Limb (tissue), 2 donors: Measurements from ENCODE around the gene VTI1A.
"Not testable (repeated sequence)": the region's sequence is repeated elsewhere in the genome, so short reads cannot be mapped to it uniquely, and the experiment has no call there.

ENCODE experiments used
- DNase-seq, 2 donors: peaks; one replicate each; pipeline ENCODE4 v3.0.0-alpha.2; 2016; ENCODE audit errors: extremely low spot score in 2 of 2

Gene VTI1A

GRCh38 chr10:112542823-112543222, 95.8 kb downstream of the VTI1A start:
- not testable (repeated sequence) for DNase-seq

GRCh38 chr10:112546474-112546873, 99.5 kb downstream of the VTI1A start:
- no peak for DNase-seq

- no peak for DNase-seq
Measured at GRCh38 chr10:112548535-112549276, 101.7 kb downstream of the VTI1A start.

DNA sequence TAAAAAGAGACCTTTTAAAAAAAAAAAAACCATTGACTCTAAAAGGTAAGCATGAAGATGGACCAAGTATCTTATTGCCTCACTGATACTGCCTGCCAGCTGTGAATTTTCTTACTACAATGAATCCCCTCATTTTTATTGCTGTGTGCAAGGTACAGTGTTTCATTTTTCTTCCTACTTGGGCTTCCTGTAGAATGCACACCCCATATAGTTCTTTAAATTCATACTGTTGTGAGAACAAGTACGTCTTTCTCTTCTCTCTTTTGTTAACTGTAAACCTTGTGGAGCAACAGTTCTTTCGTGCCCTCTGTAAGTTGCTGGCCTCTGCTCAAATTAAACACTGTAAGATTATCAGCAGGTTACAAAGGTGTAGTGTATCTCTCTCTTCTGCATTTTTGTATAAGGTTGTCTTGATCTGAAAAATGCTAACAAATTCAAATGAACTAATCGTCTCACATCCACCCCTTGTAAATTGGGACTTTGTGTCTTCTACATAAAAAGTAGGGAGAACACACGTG, 105.6 kb downstream of the VTI1A start:
- DNase-seq, result no peak

- no peak for DNase-seq
Measured at GRCh38 chr10:112553315-112553714, 106.3 kb downstream of the VTI1A start.

- DNase-seq, result no peak
Measured at GRCh38 chr10:112554263-112554662, 107.2 kb downstream of the VTI1A start.

- DNase-seq, result no peak
Measured at GRCh38 chr10:112557197-112557596, 110.2 kb downstream of the VTI1A start.

DNA sequence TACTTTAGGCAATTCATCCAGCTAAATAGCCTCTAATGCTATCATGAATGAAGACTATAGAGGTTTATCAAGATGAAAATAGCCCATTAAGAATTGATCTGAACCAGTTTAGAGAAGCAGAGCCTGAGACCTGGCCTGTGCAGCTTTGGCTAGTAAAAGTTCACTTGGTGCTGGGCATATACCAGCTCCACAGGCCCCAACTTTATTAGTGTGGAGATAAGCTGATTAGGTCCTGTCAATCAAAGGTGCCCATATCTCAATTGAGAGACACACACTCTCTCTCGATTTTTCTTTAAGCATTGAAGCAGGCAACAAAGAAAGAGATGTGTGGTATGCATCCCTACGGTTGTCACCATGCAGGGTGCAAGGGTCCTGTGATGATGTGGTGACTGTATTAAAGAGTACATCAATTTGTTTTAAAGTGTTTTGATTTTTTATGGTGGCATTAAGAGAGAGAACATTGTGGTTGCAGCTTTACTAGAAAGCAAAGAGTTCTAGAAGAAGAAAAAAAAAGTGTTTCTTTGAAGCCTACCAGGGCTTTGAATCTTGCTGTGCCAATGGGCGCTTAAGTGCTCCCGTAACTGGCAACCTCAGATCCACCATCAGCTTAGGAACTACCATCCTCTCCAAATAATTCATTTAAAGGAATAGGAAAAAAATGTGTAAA, 111.6 kb downstream of the VTI1A start:
- no peak for DNase-seq

DNA sequence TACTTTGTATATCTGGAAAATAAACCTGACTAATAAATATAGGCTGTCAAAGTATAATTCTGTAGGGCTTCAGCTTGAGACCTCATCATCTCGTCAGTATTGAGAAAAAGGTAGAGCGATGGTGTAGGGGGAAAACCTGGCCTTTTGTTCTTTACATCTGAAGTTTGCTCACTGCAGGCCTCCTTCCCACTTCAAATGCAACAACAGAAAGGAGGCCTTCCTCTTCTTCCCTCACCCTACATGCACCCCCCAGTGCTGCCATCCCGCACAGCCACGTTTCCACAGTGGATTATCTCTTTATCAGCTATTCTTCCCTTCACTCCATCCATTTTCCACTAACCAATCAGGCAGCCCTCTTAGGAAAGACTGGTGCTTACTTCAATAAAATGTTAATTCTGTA, 112.3 kb downstream of the VTI1A start:
- DNase-seq, result no peak

GRCh38 chr10:112562122-112562521, 115.1 kb downstream of the VTI1A start:
- DNase-seq, result no peak

DNA sequence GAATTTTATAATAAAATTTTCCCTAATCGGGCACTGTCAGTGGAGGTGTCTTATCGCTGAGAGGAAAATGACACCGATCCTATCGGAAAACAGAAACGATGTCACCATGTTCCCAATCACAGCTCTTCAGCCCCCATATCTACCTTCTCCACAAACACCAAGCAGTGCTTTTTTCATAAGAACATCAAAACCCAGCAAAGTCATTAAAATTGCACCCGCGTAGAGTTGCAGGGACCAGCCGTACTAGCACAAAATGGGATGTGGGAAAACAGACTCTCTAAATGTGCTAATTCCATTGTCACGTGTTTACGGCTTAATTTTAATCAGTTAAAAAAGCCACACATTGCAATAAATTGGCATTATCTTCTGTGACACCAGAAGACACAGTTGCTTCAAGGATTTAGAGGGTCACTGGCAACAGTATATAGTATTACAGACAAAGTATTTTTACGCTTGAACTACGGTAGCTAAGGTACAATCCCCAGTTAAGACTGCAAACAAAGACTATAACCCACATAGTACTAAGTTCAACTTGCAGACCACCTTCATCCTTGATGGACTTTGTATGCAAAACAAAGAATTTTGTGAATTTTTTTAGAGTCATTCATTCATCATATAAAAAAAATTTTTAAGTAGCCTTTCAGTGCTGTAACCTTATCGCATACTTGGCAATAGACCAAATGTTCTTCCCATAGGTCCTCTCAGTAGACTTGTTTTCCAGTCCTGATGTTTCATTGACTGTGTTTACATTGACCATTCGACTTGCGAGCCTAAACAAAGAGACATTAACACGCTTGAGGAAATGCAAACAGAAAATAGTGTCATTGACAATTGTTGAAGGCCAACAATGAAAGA, 116.0 kb downstream of the VTI1A start:
- DNase-seq, result no peak

- no peak for DNase-seq
Measured at GRCh38 chr10:112564337-112564736, 117.3 kb downstream of the VTI1A start.

DNA sequence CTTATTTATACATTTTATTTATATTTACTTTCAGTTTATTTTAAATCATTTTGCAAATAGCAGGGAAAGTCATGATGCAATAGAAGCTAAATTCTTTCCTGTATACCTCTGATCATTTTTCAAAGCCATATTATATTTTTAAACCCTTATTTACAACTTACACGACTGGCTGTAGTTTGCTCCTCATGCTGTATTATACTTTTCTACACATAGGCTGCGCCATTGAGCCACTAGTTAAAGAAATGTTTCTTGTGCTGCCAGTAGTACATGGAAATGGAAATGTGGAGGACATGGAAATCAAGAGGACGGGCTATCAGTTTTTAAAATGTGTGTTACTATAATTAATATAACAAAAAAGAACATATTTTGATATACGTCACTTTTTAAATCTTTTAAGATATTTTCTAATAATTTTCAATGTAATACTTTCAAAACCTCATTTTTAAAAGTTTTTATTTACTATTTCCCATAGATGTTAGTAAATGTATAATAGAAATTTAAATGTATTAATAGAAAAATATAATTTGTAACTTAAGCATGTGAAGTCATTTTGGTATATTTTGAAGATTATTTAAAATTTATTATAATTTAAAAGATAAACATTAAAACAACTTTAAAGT, 118.5 kb downstream of the VTI1A start:
- DNase-seq, result peak; percentile 53 to 79

GRCh38 chr10:112570585-112570984, 123.6 kb downstream of the VTI1A start:
- no peak for DNase-seq

DNA sequence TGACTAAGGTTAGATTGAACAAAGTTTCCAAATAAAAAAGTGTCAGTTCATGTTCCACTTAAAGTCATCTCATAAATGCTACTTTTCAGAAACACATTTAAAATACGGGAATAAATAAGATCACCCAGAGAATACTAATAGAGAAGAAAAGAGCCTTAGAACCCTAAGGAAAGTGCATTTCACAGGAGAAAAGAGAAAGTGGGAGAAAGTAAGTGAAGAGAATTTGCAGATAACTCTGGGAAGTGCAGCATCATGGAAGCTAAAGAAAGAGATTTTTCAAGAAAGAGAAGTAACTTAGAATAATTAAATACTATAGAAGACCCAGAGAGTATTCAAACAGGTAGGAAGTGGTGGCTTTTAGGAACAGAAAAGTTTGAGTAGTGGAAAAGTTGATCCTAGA, 132.6 kb downstream of the VTI1A start:
- DNase-seq, result no peak

DNA sequence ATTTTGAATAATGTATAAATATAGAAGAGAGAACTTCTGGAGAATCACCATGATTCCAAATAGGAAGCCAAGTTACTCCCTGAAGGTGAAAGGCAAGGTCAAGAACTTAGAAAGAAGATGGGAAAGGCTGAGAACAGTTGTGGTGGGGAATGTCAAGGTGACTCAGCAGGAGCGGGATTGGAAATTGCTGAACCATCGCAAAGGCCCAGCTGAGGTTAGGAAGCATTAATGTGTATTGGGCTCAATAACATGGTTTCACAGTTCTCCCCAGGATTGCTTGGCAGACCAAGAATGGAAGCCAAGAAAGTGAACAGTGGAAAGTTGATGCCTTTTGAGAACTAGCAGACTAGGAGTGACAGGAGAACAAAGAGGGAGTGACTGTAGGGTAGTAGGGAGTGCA, 133.3 kb downstream of the VTI1A start:
- no peak for DNase-seq

- DNase-seq, result no peak
Measured at GRCh38 chr10:112581921-112582320, 134.9 kb downstream of the VTI1A start.

DNA sequence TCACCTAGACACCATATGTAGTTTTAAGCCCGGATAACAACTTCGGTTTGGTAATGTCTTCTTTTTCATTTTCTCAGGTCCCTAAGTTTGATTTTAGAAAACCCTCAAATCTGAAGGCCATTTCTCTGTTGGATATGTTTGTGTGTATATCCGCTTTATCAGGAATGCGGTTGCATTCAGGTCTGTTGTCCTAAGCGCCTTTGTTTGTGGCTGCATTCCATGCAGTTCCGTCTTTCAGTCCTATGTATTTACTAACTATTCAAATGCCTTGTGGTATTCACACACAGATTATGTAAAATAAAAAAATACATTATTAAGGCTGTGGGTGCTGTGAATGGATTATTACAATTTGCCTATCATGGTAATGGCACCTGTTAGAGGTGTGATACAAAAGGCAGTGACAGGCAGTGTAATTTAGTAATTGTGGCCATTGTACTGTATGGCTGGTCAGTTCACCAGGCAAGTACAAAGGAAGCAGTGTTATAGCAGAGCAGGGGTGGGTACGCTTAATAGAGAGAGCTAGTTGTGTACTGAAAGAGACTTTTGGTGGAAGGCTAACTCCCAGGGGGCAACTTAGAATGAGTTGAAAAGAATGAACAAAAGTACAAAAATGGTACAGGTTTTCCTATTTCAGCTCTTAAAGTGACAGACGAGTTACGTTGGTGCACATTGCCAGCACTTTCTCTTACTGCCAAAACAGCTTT, 136.4 kb downstream of the VTI1A start:
- DNase-seq, result no peak

- no peak for DNase-seq
Measured at GRCh38 chr10:112584276-112584675, 137.3 kb downstream of the VTI1A start.

DNA sequence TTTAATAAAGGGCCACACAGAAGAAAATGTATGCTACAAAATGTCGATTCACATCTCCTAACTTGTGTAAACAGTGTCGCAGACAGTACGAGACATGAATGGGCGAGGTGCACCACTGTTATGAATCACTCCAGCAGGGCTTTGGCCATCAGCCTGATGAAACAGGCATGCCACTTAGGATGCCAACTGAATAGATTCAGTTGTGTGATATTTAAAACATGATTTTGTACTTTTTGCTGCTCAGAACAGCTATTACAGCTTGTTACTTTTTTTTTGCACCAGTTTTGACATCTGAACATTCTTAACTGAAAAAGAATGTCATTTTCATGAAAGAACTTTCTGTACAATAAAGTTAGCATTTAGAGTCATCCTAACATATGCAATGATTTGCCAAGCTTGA, 138.1 kb downstream of the VTI1A start:
- DNase-seq, result no peak

GRCh38 chr10:112585960-112586359, 138.9 kb downstream of the VTI1A start:
- no peak for DNase-seq
